B cell (primary cell): ENCODE results near the gene LNX1. TPM values are rescaled to one million over a fixed set of nuclear protein-coding genes. Genes with fewer than 3 reads are reported as not detected.

Experiments
- ATAC-seq: fragments of 200-7000 bp; cut with Tn5 transposase; one replicate; pipeline ENCODE4 v1.10.0; 2021; ENCODE audit warnings: low read depth, mild to moderate bottlenecking, moderate number of reproducible peaks, moderate library complexity
- CTCF ChIA-PET: fragments of 350-600 bp; sonication (Branson Sonifier 250); formaldehyde crosslinking; loops from one replicate; lab custom pipeline; 2021; ENCODE audit warnings: antibody characterized with exemption, inconsistent platforms; lab: Charles Lee
- POLR2A ChIA-PET: fragments of 350-600 bp; sonication (Branson Sonifier 250); formaldehyde crosslinking; loops from one replicate; lab custom pipeline; 2021; ENCODE audit warnings: antibody characterized with exemption; lab: Charles Lee
- DNase-seq: peaks from one replicate; pipeline ENCODE4 v3.0.0; 2013
- H2AFZ ChIP-seq: 2 replicates; pipeline ENCODE4 v1.6.1; 2012; ENCODE audit warnings: mild to moderate bottlenecking, low read depth, low read length; ENCODE audit not compliant: insufficient read depth, poor library complexity, severe bottlenecking
- H3K27ac ChIP-seq, 2 donors: 1 replicate in 1 of 2; 2 replicates in 1 of 2; pipeline ENCODE4 v1.5.1; 2012 to 2013; ENCODE audit warnings: low read length in 2 of 2, mild to moderate bottlenecking in 2 of 2, moderate library complexity in 1 of 2
- H3K27me3 ChIP-seq, 4 experiments: fragments of 200-600 bp in 1 of 4; sonication (generic) in 1 of 4; replicated peaks in 1 of 4; 1 replicate in 2 of 4; 2 replicates in 2 of 4; pipeline versions ENCODE4 v1.6.1 to v1.7.0; 2013 to 2016; ENCODE audit warnings: low read length in 3 of 4, mild to moderate bottlenecking in 2 of 4, mixed read lengths in 1 of 4, moderate library complexity in 1 of 4; ENCODE audit not compliant: insufficient read depth in 4 of 4, control insufficient read depth in 3 of 4; ENCODE audit errors: control extremely low read depth in 1 of 4
- H3K36me3 ChIP-seq, 2 experiments: replicated peaks in 1 of 2; 1 replicate in 1 of 2; 2 replicates in 1 of 2; pipeline versions ENCODE4 v1.6.1 to v1.7.1; 2013; ENCODE audit warnings: low read length in 1 of 2; ENCODE audit not compliant: insufficient read depth in 2 of 2, control insufficient read depth in 1 of 2; ENCODE audit errors: control extremely low read depth in 1 of 2, extremely low read depth in 1 of 2
- H3K4me1 ChIP-seq, 2 donors: fragments of 200-600 bp in 1 of 2; sonication (generic) in 1 of 2; 1 replicate in 1 of 2; 2 replicates in 1 of 2; pipeline versions ENCODE4 v1.5.1 to v1.6.1; 2013 to 2017; ENCODE audit warnings: low read length in 2 of 2; ENCODE audit not compliant: control insufficient read depth in 2 of 2, insufficient read depth in 2 of 2
- H3K4me2 ChIP-seq: replicated peaks from 2 replicates; pipeline ENCODE3; 2012; ENCODE audit warnings: mild to moderate bottlenecking, low read depth, low read length; ENCODE audit not compliant: poor library complexity, severe bottlenecking
- H3K4me3 ChIP-seq, 5 experiments: fragments of 200-600 bp in 1 of 5; sonication (generic) in 1 of 5; 1 replicate in 3 of 5; 2 replicates in 2 of 5; pipeline versions ENCODE4 v1.5.1 to v1.7.0; 2011 to 2016; ENCODE audit warnings: low read length in 4 of 5, mild to moderate bottlenecking in 4 of 5, low read depth in 2 of 5, control low read depth in 1 of 5, moderate library complexity in 1 of 5; ENCODE audit not compliant: insufficient read depth in 1 of 5; ENCODE audit errors: control extremely low read depth in 1 of 5, extremely low read depth in 1 of 5
- H3K79me2 ChIP-seq: fragments of 200-600 bp; sonication (generic); one replicate; pipeline ENCODE4 v1.6.0; 2016; ENCODE audit warnings: low read length; ENCODE audit not compliant: control insufficient read depth, insufficient read depth
- H3K9ac ChIP-seq: fragments of 200-600 bp; sonication (generic); 2 replicates; pipeline ENCODE4 v1.6.1; 2017; ENCODE audit warnings: mild to moderate bottlenecking, low read length, moderate library complexity
- H3K9me3 ChIP-seq, 3 donors: one replicate each; pipeline versions ENCODE4 v1.6.1 to v1.7.1; 2013; ENCODE audit warnings: low read length in 2 of 3; ENCODE audit not compliant: control insufficient read depth in 2 of 3, insufficient read depth in 1 of 3; ENCODE audit errors: control extremely low read depth in 1 of 3
- H4K20me1 ChIP-seq: 2 replicates; pipeline ENCODE4 v1.6.0; 2012; ENCODE audit warnings: mild to moderate bottlenecking, low read length; ENCODE audit not compliant: insufficient read depth, control insufficient read depth, poor library complexity, severe bottlenecking
- H3K27ac Mint-ChIP-seq: one replicate; pipeline ENCODE4 v1.8.0; 2021; ENCODE audit warnings: mixed read lengths
- H3K27me3 Mint-ChIP-seq: one replicate; pipeline ENCODE4 v1.8.0; 2021; ENCODE audit warnings: mixed read lengths
- H3K4me1 Mint-ChIP-seq: one replicate; pipeline ENCODE4 v1.8.0; 2021; ENCODE audit warnings: mixed read lengths
- H3K4me3 Mint-ChIP-seq: one replicate; pipeline ENCODE4 v1.8.0; 2021; ENCODE audit warnings: mixed read lengths
- H3K9me3 Mint-ChIP-seq: one replicate; pipeline ENCODE4 v1.8.0; 2022; ENCODE audit warnings: mixed read lengths; ENCODE audit not compliant: insufficient read depth
- EZH2 ChIP-seq: IDR thresholded peaks from 2 replicates; pipeline ENCODE4 v1.6.1; 2012; ENCODE audit warnings: borderline replicate concordance, low read depth, mild to moderate bottlenecking, moderate library complexity, low read length; ENCODE audit not compliant: insufficient read depth, poor library complexity, severe bottlenecking
- WGBS: methylation state at CpG from one replicate; pipeline ENCODE4 v1.1.5; 2013; ENCODE audit warnings: missing lambda C conversion rate; ENCODE audit not compliant: insufficient coverage; 5-methylcytosine and 5-hydroxymethylcytosine counted together
- intact Hi-C: fragments of 100-400 bp; cut with micrococcal nuclease; formaldehyde crosslinking; loops from one replicate; pipeline ENCODE4 v1.10.0; 2022
- polyA plus RNA-seq: library from polyadenylated mRNA; depleted of rRNA; stranded (reverse); fragments of >200 nt; gene quantifications from 2 replicates; pipeline ENCODE4 v1.2.3, GENCODE V29; 2012
- total RNA-seq, 2 donors: library from RNA; stranded (reverse); fragments of 120-200 nt in 1 of 2; gene quantifications; 1 replicate in 1 of 2; 2 replicates in 1 of 2; pipeline versions ENCODE4 v1.2.3 to v1.2.4, GENCODE V29; 2013 to 2022
- TF ChIP-seq, protein P1 (sequence below): fragments of 200-600 bp; IDR thresholded peaks from one replicate; pipeline ENCODE4 v1.8.0; 2022; ENCODE audit warnings: antibody characterized with exemption, mild to moderate bottlenecking

Gene LNX1
- total and polyA plus RNA-seq, 2 donors (not counting 1 experiment from before 2014, with no cell fraction given), result not detected

DNA sequence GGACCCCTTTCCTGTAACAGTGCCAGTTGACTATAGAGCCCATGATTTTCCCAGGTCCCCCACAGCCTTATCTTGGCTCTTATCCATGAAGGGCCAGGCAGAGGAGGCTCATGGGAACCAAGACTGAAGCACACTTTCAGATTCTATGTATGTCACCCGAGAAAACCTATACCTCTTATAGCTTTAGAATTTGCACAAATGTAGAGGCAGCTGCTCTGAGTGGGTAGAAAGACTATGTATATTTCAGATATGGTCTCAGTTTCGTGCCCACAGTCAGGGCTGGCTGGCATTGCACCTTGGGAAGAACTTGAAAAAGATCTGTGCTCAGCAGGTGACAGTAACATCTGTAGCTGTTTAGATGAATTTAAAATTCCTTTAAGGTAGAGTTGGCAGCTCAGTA lies 8.3 kb upstream of the LNX1 start:
- no peak for DNase-seq
- 67% methylated on average over 1 of the region's 2 CpGs for WGBS

DNA sequence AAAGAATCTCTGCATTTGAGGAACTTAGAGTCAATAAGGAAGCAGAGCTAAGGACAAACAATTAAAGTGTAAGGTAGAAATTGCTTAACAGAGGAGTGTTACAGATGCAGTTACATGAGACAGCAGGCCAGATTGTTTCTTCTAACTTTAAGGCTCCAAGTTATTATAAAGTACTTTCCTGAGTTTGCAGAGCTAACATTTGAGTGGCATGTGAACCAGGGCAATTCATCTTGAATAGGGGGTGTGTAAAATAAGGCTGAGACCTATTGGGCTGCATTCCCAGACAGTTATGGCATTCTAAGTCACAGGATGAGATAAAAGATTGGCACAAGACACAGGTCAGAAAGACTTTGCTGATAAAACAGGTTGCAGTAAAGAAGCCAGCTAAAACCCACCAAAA lies 7.6 kb upstream of the LNX1 start:
- H3K9me3 Mint-ChIP-seq, result no peaks in the 10 kb centered on the region
- Histone ChIP-seq H3K4me1 (no peaks in the 10 kb centered on the region), H4K20me1 (no peaks in the 10 kb centered on the region), H3K27me3 (no peaks in the 10 kb centered on the region), H2AFZ (no peak overlapping the region), H3K9ac (no peak overlapping the region), H3K9me3 (no peaks in the 10 kb centered on the region), H3K79me2 (no peaks in the 10 kb centered on the region), H3K27ac (no peak overlapping the region), H3K4me3 (no peak overlapping the region), H3K4me2 (no peak overlapping the region), H3K36me3 (no peaks in the 10 kb centered on the region)
- no peaks in the 10 kb centered on the region for H3K4me1 Mint-ChIP-seq
- H3K27ac Mint-ChIP-seq, result no peak overlapping the region
- DNase-seq (no peak), ATAC-seq (no peak)
- no peak overlapping the region for H3K4me3 Mint-ChIP-seq
- peaks cover 4% of the 10 kb centered on the region for H3K27me3 Mint-ChIP-seq
- intact Hi-C loops, result no loop called here
- ChIA-PET POLR2A (no interaction called here), CTCF (no interaction called here)
- no peak for TF ChIP-seq EZH2
- TF ChIP-seq, protein P1, sequence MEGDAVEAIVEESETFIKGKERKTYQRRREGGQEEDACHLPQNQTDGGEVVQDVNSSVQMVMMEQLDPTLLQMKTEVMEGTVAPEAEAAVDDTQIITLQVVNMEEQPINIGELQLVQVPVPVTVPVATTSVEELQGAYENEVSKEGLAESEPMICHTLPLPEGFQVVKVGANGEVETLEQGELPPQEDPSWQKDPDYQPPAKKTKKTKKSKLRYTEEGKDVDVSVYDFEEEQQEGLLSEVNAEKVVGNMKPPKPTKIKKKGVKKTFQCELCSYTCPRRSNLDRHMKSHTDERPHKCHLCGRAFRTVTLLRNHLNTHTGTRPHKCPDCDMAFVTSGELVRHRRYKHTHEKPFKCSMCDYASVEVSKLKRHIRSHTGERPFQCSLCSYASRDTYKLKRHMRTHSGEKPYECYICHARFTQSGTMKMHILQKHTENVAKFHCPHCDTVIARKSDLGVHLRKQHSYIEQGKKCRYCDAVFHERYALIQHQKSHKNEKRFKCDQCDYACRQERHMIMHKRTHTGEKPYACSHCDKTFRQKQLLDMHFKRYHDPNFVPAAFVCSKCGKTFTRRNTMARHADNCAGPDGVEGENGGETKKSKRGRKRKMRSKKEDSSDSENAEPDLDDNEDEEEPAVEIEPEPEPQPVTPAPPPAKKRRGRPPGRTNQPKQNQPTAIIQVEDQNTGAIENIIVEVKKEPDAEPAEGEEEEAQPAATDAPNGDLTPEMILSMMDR, result no peak

More for the DNA sequence above, 8.3 kb upstream of the LNX1 start:
- Histone ChIP-seq H3K36me3 (no peaks in the 10 kb centered on the region), H3K27me3 (no peaks in the 10 kb centered on the region), H3K9ac (no peak overlapping the region), H2AFZ (no peak overlapping the region), H3K4me1 (no peaks in the 10 kb centered on the region), H3K4me2 (no peak overlapping the region), H3K27ac (no peak overlapping the region), H3K9me3 (no peaks in the 10 kb centered on the region), H4K20me1 (no peaks in the 10 kb centered on the region), H3K79me2 (no peaks in the 10 kb centered on the region), H3K4me3 (no peak overlapping the region)
- peaks cover 8% of the 10 kb centered on the region for H3K27me3 Mint-ChIP-seq
- ChIA-PET CTCF (no interaction called here), POLR2A (no interaction called here)
- H3K4me1 Mint-ChIP-seq, result no peaks in the 10 kb centered on the region
- no peak overlapping the region for H3K4me3 Mint-ChIP-seq
- ATAC-seq, result no peak
- H3K9me3 Mint-ChIP-seq, result no peaks in the 10 kb centered on the region
- intact Hi-C loops, result no loop called here
- no peak for TF ChIP-seq EZH2
- TF ChIP-seq, protein P1, result no peak
- H3K27ac Mint-ChIP-seq, result no peak overlapping the region
